ENCODE measurements around the gene NGB.
"Not testable (repeated sequence)": the region's sequence is repeated elsewhere in the genome, so short reads cannot be mapped to it uniquely, and the experiment has no call there.

The NGB gene

DNA sequence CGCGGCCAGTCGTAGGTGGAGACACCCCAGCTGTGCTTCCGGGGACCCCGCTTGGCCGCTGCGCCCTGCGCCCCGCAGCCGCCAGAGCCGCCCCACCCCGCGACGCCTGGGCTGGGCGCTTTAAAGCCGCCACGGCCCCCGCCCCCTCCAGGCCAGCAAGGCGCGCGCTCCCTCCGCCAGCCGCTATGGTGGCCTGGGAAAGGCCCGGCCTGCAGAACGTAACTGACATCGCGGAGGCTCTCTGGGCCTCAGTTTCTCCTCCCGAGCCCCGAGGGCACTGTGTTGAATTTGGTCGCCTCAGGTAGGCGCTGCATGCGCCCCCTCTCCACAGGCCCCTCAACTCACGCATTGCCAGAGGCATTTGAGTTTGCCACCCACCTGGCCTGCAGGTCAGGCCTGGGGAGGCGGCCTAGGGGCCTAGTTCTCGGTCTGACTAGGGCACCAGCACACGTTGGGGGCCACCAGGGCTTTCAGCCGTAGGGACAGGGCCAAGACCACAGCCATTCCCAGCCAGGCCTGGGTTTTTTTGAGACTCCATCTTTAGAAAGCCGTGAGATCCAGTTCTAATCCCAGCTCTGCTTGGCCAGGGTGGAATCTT, at the start of gene NGB:
Gene NGB, minus strand, starts transcription at position 94 of the 598 bp plus-strand sequence. CDS start 269 bp downstream, outside the sequence.
- DNase-seq (ENCODE audit: insufficient read length, low spot score) (no peak), FAIRE-seq (no peak)

DNA sequence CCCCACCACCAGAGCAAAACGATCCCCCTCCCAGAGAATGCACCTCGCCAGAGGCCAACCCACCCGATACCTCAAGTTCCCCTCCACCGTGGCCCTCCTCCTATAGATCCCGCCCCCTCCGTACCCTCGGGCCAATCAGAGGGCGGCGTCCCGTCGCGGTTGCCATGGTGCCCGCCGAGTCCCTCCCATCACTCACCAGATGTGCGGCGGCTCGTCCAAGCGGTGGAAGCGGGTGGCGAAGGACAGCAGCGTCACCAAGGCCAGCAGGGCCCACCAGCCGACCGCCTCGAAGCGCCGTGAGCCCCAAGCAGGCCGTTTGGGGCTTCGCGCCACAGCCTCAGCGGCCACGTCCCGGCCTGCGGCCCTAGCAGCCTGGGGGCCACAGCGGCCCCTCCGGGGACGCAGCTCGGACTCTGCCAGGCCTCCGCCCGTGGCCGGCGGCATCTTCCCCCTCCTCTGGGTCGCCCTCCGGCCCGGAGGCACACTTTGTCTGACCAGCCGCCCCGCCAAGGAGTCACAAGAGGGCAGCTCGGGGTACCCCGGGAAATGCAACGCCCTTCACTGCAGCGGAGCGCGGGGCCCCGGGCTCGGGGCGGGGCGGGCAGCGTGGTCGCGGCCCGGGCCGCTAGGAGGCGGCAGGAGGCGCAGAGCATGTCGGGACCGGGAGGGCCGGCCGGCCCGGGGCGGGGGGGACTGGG, 49.4 kb upstream of the NGB start, which contains the start of gene POMT2:
Gene POMT2, minus strand, starts transcription at position 646 of the 698 bp plus-strand sequence. Its CDS starts 202 bp downstream, at position 444.
- DNase-seq (ENCODE audit: insufficient read length, low spot score), result peak; percentile 98
- FAIRE-seq, result no peak

GRCh38 chr14:77319422-77319821, 48.4 kb upstream of the NGB start:
- FAIRE-seq (peak; percentile 64), DNase-seq (ENCODE audit: insufficient read length, low spot score) (no peak)

GRCh38 chr14:77318756-77319155, 47.8 kb upstream of the NGB start:
- DNase-seq (ENCODE audit: insufficient read length, low spot score); FAIRE-seq: not testable (repeated sequence)

GRCh38 chr14:77318006-77318553, 47.1 kb upstream of the NGB start:
- no peak for FAIRE-seq

GRCh38 chr14:77316872-77317301, 45.9 kb upstream of the NGB start:
- FAIRE-seq, result no peak
- DNase-seq (ENCODE audit: insufficient read length, low spot score), result no peak

More at GRCh38 chr14:77318006-77318553, 47.1 kb upstream of the NGB start:
- DNase-seq (ENCODE audit: insufficient read length, low spot score), result no peak

DNA sequence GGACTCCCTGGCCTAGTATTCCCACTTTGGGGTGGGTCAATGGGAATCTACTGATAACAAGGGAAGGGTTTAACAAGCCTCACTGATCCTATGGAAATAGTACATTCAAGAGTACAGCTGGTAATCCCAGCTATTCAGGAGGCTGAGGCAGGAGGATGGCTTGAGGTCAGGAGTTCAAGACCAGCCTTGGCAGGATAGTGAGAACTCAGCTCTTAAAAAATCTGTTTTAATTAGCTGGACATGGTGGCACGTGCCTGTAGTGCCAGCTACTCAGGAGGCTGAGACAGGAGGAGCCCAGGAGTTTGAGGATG, 45.1 kb upstream of the NGB start:
- FAIRE-seq (no peak), DNase-seq (ENCODE audit: insufficient read length, low spot score) (no peak)

DNA sequence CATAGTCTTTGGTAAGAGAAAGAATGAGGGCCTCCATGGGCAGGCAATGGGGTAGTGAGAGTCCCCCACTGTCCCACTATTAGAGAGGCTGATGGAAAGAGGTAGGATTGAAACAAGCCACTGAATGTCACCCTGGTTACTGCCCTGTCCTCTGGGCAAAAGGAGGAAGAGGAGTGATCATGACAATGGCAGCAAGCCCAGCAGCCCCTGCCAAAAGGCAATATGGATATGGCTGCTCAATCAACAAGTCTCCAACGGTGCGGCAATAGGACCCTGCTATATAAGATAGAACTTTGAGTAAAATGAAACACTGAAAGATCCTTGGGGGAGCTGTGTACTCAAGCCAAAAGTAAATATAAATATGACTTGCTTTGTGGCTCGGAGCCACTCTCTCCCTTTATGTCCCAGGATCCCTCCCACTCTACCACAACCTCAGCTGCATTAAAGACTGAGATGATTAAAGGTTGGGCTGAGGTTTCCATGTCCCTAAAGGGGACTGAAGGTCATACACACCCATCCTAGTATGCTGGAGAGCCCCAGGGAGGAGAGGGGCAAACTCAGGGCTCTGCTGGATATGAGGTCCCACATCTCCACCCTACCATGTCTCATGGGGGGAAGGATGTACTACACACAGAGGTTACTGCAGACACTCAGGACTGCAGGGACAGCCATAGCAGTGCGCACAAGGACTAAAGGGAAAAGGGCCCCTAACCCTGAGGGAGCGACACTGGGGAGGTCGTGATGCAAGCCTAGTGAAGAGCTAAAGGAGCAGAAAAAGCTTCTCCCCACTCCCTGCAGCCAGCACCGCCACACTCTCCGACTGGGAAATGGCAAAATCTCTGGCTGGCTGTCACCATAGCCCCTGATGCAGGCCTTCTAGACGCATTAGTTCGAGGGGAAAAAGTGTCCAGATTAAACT, 43.8 kb upstream of the NGB start:
- DNase-seq (ENCODE audit: insufficient read length, low spot score) (no peak), FAIRE-seq (peak; percentile 44)

DNA sequence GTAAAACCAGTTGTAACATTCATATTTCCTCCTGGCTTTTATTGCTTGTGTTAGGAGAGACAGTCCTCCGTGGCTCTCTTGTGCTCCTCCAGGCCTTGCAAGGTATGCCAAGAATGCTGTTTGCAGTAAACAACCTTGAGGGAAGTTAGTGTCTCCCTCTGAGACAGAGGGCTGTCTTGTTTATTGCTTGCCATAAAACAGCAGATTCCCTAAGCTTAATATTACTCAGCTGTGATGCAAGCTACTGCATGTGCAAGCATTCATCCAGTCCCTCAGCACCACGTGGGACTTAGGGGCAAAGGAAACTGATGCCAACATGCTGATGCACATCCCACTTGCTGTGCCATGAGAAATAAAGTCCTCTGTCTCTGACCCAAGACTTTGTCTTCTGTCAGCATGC, 43.0 kb upstream of the NGB start:
- FAIRE-seq, result peak; percentile 98
- DNase-seq (ENCODE audit: insufficient read length, low spot score), result peak; percentile 87

DNA sequence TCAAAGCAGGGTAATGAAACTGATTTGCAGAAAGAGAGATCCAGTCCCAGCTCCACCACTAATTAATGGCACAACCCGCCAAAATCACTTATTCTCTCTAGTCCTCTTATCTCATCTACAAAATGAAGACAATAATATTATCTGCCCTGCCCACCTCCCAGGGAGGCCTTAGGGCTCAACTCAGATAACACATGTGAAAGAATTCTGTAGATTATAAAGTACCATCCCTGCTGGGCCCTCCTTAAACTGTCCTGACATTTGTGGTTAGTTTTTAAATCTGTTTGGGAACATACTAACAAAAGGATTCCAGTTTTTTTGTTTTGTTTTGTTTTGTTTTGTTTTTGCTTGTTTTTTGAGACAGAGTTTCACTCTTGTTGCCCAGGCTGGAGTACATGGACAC, 42.4 kb upstream of the NGB start:
- no peak for DNase-seq (ENCODE audit: insufficient read length, low spot score)
- FAIRE-seq, result no peak

- DNase-seq (ENCODE audit: insufficient read length, low spot score) (no peak), FAIRE-seq (peak; percentile 28)
These were observed 40.2 kb upstream of the NGB start for GRCh38 chr14:77311217-77311616.

DNA sequence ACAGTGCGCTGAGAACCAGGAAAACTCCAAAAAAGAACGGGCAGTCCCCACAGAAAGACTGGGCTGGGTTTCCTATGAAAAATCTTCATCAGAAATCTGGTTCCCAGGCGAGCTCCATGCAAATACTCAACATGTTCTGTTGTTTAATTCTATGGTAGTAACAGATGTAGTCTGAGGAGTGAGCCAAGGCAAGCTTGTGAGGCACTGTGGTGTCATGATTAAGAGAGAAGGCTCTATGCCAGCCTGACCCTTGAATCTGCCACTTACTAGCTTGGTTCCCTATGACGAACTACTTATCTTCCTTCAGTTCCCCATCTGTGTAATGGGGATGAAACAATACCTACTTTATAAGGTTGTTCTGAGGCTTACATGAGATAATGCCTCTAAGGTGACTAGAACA, 39.0 kb upstream of the NGB start:
- FAIRE-seq, result peak; percentile 38
- no peak for DNase-seq (ENCODE audit: insufficient read length, low spot score)

DNA sequence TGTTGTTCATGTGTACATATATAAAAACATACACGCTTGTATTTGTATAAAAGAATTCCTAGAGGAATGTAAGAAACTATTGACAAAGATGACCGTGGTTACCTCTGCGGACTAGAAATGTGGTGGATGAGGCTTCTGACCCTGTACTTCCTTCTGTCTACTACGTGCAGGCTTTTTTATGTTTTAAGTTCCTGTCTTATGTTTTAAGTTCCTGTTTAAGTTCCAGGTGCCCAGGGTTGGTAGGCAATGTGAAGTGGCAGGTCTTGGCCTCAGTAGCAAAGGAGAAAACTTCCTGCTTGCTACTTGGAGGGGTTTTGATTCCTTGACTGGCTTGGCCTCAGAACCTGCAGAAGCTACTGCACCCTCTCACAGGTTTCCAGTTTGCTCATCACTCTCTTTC, 38.1 kb upstream of the NGB start:
- DNase-seq (ENCODE audit: insufficient read length, low spot score) (no peak), FAIRE-seq (peak; percentile 60)

DNA sequence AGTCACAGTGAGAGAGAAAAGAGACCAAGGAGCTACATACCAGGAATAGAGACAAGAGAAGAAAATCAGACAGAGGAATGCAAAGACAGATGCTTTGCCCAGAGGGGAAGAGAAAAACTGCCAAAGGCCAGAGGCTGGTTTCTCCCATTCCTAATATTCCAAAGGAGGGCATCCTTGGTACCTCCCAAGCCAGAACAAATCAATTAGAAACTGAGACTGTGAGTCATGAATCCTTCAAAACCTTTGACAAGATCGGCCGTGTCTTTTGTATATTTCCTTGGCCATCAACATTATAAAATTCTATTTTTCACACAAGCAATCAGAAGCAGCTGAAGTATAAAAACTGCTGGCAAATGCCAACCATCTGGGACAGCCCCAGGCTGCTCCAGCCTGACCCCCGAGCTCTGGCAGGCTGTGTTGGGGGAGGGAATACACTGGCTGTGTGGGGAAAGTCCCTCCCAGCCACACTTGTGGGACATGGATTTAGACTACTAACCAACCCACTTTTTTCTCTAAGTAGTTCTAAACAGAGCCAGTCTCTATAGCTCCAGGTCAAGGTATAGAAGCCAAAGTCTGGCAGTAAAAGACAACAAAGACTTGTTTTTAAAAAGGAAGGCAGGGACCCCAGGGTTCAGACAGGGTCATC, 36.0 kb upstream of the NGB start:
- peak; percentile 4 for FAIRE-seq
- no peak for DNase-seq (ENCODE audit: insufficient read length, low spot score)

GRCh38 chr14:77306416-77306815, 35.4 kb upstream of the NGB start:
- DNase-seq (ENCODE audit: insufficient read length, low spot score), result no peak
- FAIRE-seq, result no peak

DNA sequence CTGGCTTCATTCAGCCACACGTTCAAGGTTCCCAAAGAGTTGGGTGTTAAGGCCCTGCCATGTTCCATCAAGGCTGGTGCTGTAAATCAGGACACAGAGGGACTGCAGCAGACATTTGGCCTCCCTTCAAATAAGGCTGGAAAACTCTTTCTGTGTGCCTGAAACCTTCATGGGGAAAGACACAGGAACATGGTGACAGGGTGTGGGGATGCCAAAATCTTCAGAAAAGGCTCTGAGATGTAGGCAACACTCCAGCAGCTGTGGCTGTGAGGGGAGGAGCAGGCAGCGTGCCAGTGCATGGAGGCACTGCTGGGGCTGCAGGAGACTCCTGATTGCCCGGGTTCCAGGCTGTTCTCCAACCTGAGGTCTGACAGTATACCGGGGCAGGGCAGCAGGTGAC, 34.7 kb upstream of the NGB start:
- no peak for DNase-seq (ENCODE audit: insufficient read length, low spot score)
- peak; percentile 42 for FAIRE-seq

GRCh38 chr14:77303417-77304156, 32.6 kb upstream of the NGB start:
- DNase-seq (ENCODE audit: insufficient read length, low spot score) (peak; percentile 96), FAIRE-seq (peak; percentile 85)

DNA sequence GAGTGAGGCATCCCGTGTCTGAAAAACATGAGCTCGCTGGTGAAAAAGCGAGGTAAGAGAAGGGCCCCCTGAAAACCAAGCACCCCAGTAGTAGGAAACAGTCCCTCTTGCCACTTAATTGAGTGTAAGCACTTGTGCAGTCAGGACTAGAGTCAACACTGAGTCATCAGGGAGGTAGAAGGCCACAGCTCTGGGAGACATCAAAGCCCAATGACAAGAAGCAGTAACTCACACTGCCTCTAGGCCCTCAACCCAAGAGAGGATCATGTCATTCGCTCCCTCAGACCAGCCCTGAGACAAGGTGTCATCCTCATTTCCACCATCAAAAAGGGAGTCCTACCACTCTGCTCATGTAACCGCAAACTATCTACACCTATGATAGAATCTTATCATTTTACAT, 31.9 kb upstream of the NGB start:
- DNase-seq (ENCODE audit: insufficient read length, low spot score) (peak; percentile 77), FAIRE-seq (peak; percentile 93)

GRCh38 chr14:77301103-77301502, 30.1 kb upstream of the NGB start:
- DNase-seq (ENCODE audit: insufficient read length, low spot score), result peak; percentile 81
- FAIRE-seq, result peak; percentile 97

GRCh38 chr14:77299771-77300170, 28.8 kb upstream of the NGB start:
- DNase-seq (ENCODE audit: insufficient read length, low spot score) (no peak), FAIRE-seq (peak; percentile 9)
